22Rv1 (cell line): ENCODE data around the gene SCAPER.

Experiments used
- ZFX ChIP-seq: fragments of 450-650 bp; IDR thresholded peaks from 2 replicates; pipeline ENCODE4 v1.6.1; 2017; ENCODE audit warnings: antibody characterized with exemption, borderline replicate concordance
- TF ChIP-seq, protein P1 (sequence below): fragments of 450-650 bp; IDR thresholded peaks from 2 replicates; pipeline ENCODE4 v1.5.1; 2017; ENCODE audit warnings: mild to moderate bottlenecking

GRCh38 chr15:76898102-76898501, 7.0 kb downstream of the SCAPER start:
- TF ChIP-seq, protein P1, sequence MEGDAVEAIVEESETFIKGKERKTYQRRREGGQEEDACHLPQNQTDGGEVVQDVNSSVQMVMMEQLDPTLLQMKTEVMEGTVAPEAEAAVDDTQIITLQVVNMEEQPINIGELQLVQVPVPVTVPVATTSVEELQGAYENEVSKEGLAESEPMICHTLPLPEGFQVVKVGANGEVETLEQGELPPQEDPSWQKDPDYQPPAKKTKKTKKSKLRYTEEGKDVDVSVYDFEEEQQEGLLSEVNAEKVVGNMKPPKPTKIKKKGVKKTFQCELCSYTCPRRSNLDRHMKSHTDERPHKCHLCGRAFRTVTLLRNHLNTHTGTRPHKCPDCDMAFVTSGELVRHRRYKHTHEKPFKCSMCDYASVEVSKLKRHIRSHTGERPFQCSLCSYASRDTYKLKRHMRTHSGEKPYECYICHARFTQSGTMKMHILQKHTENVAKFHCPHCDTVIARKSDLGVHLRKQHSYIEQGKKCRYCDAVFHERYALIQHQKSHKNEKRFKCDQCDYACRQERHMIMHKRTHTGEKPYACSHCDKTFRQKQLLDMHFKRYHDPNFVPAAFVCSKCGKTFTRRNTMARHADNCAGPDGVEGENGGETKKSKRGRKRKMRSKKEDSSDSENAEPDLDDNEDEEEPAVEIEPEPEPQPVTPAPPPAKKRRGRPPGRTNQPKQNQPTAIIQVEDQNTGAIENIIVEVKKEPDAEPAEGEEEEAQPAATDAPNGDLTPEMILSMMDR = no peak
- no peak for TF ChIP-seq ZFX
